MCF 10A (cell line): ENCODE data around the gene ZSCAN21. TPM values are rescaled to one million over a fixed set of nuclear protein-coding genes. Genes with fewer than 3 reads are reported as not detected.
A peak's percentile ranks its signal among the peaks of the same experiment; 100 is the strongest.

Experiments
- BruUV-seq: library from RNA; stranded (reverse); fragments of 400-500 nt; replicated peaks from 2 replicates; lab custom pipeline; 2021; lab: Mats Ljungman, UMichigan
- CTCF ChIA-PET: fragments of 300-600 bp; sonication (Branson Sonifier 250); formaldehyde crosslinking; extraction: SDS; loops from one replicate; lab custom pipeline; 2021; ENCODE audit warnings: antibody characterized with exemption, inconsistent platforms; lab: Yijun Ruan, JAX
- POLR2A ChIA-PET: fragments of 300-600, 350-650 bp; sonication (Branson Sonifier 250); formaldehyde crosslinking; extraction: SDS; loops from one replicate; lab custom pipeline; 2020; ENCODE audit warnings: antibody characterized with exemption, inconsistent platforms; lab: Yijun Ruan, JAX
- DNase-seq: peaks from one replicate; pipeline ENCODE4 v3.0.0-alpha.2; 2018; ENCODE audit not compliant: unreplicated experiment
- H3K27ac Mint-ChIP-seq: one replicate; pipeline ENCODE4 v1.8.0; 2022; ENCODE audit warnings: mild to moderate bottlenecking, low read depth, mixed read lengths; ENCODE audit not compliant: unreplicated experiment
- H3K27me3 Mint-ChIP-seq: one replicate; pipeline ENCODE4 v1.8.0; 2022; ENCODE audit warnings: mixed read lengths; ENCODE audit not compliant: insufficient read depth, unreplicated experiment
- H3K36me3 Mint-ChIP-seq: one replicate; pipeline ENCODE4 v1.8.0; 2022; ENCODE audit warnings: mild to moderate bottlenecking, moderate library complexity, mixed read lengths; ENCODE audit not compliant: insufficient read depth, unreplicated experiment
- H3K4me1 Mint-ChIP-seq: one replicate; pipeline ENCODE4 v1.8.0; 2022; ENCODE audit warnings: mixed read lengths; ENCODE audit not compliant: insufficient read depth, unreplicated experiment
- H3K4me3 Mint-ChIP-seq: one replicate; pipeline ENCODE4 v1.8.0; 2022; ENCODE audit warnings: mild to moderate bottlenecking, moderate library complexity, mixed read lengths; ENCODE audit not compliant: unreplicated experiment
- H3K9me3 Mint-ChIP-seq: one replicate; pipeline ENCODE4 v1.8.0; 2022; ENCODE audit warnings: mixed read lengths; ENCODE audit not compliant: unreplicated experiment
- intact Hi-C: fragments of 100-400 bp; cut with micrococcal nuclease; formaldehyde crosslinking; loops from 2 replicates; pipeline ENCODE4 v1.14.1; 2022
- total RNA-seq: library from RNA; stranded (reverse); gene quantifications from 2 replicates; pipeline ENCODE4 v1.2.3, GENCODE V29; 2022
- TF ChIP-seq, protein P1 (sequence below): fragments of 200-600 bp; IDR thresholded peaks from one replicate; pipeline ENCODE4 v1.8.0; 2022; ENCODE audit warnings: antibody characterized with exemption, mild to moderate bottlenecking; ENCODE audit not compliant: unreplicated experiment

Gene ZSCAN21
- total RNA-seq, 1 experiment from 2014 or later: 14.7 TPM

GRCh38 chr7:100095704-100096103 lies 46.1 kb downstream of the ZSCAN21 start:
- Mint-ChIP-seq H3K9me3 (no peaks in the 10 kb centered on the region), H3K27ac (peak overlapping the region; percentile 54), H3K36me3 (peaks cover 96% of the 10 kb centered on the region), H3K27me3 (no peaks in the 10 kb centered on the region), H3K4me1 (peaks cover 28% of the 10 kb centered on the region), H3K4me3 (no peak overlapping the region)
- no TSS peak for BruUV-seq
- TF ChIP-seq, protein P1, sequence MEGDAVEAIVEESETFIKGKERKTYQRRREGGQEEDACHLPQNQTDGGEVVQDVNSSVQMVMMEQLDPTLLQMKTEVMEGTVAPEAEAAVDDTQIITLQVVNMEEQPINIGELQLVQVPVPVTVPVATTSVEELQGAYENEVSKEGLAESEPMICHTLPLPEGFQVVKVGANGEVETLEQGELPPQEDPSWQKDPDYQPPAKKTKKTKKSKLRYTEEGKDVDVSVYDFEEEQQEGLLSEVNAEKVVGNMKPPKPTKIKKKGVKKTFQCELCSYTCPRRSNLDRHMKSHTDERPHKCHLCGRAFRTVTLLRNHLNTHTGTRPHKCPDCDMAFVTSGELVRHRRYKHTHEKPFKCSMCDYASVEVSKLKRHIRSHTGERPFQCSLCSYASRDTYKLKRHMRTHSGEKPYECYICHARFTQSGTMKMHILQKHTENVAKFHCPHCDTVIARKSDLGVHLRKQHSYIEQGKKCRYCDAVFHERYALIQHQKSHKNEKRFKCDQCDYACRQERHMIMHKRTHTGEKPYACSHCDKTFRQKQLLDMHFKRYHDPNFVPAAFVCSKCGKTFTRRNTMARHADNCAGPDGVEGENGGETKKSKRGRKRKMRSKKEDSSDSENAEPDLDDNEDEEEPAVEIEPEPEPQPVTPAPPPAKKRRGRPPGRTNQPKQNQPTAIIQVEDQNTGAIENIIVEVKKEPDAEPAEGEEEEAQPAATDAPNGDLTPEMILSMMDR: no peak
- no peak for DNase-seq
- ChIA-PET POLR2A (interaction anchor here (0.5 to 1.1 kb wide), 3 partner anchors 58 to 177 kb away, joined by 3 to 4 read pairs (median 3); no protein-coding TSS in a partner anchor), CTCF (interaction anchor here (0.9 to 1.1 kb wide), 2 partner anchors 13 to 104 kb away, joined by 3 to 4 read pairs; no protein-coding TSS in a partner anchor)
- intact Hi-C loops: no loop called here

DNA sequence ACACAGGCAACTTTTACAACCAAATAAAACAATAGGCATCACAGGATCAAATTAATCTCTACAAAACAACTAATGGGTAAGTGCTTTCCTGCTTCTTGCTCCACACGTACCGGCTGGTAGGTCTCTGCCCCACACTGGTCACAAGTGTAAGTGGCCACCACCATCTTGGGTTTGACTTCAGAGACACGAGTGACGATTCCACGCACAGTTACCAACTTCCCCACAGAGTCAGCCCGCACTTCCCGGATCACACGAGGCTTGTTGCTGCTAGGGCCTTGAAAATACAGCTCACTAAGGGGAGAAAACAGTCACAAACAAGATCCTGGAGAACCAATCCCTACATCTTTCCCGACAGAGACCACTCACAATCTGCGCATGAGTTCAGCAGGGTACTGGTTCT lies 49.3 kb downstream of the ZSCAN21 start:
- no TSS peak for BruUV-seq
- Mint-ChIP-seq H3K4me3 (peak overlapping the region; percentile 98), H3K27me3 (no peaks in the 10 kb centered on the region), H3K27ac (no peak overlapping the region), H3K9me3 (no peaks in the 10 kb centered on the region), H3K36me3 (peaks cover 80% of the 10 kb centered on the region), H3K4me1 (peaks cover 32% of the 10 kb centered on the region)
- intact Hi-C loops: no loop called here
- ChIA-PET POLR2A (interaction anchor here (1.0 to 4.3 kb wide), 3 partner anchors 9 to 84 kb away, joined by 3 to 92 read pairs (median 12); partner anchors contain the start of genes COPS6, ZKSCAN1 and ZSCAN21), CTCF (no interaction called here)
- no peak for DNase-seq
- TF ChIP-seq, protein P1: no peak

GRCh38 chr7:100099452-100099851 lies 49.9 kb downstream of the ZSCAN21 start:
- DNase-seq: no peak
- ChIA-PET POLR2A (interaction anchor here (0.6 to 4.3 kb wide), 8 partner anchors 10 to 594 kb away, joined by 3 to 92 read pairs (median 10); partner anchors contain the start of genes COPS6, LAMTOR4, MBLAC1 and ZKSCAN1), CTCF (no interaction called here)
- H3K27ac Mint-ChIP-seq: peak overlapping the region; percentile 99
- H3K9me3 Mint-ChIP-seq: no peaks in the 10 kb centered on the region
- peak overlapping the region; percentile 98 for H3K4me3 Mint-ChIP-seq
- BruUV-seq: no TSS peak
- TF ChIP-seq, protein P1: no peak
- no peaks in the 10 kb centered on the region for H3K27me3 Mint-ChIP-seq
- peaks cover 32% of the 10 kb centered on the region for H3K4me1 Mint-ChIP-seq
- intact Hi-C loops: no loop called here
- H3K36me3 Mint-ChIP-seq: peaks cover 83% of the 10 kb centered on the region

DNA sequence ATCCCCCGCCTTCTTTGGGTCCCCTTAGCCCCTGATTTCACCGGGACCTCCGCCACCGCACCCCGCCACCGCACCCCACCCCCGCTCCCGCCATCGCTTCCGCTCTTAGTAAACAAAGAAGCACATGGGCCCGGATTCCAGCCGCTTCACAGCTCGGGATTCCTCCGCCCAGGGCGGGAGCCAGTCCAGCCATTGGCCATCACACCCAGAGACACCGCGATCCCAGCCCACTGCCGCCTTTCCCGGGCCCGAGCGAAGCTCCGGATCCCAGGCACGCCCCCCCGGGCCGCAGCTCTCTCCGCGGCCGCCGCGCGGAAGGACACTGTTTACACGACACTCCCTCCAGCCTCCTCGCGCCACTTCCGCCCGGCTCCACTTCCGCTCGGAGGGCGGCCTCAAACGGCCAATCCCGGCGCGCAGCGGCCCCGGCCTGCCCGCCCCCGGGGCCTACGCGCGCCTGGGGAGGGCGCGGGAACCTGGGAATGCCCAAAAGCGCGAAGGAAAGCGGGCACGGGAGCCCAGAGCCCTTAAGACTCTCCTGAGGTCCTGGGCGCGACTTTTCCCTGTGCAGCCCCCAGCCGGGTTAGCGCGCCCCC lies 50.9 kb downstream of the ZSCAN21 start:
- peak; percentile 94 for DNase-seq
- H3K9me3 Mint-ChIP-seq: no peaks in the 10 kb centered on the region
- TF ChIP-seq, protein P1: no peak
- POLR2A ChIA-PET: interaction anchor here (0.7 to 5.8 kb wide), 20 partner anchors 11 to 595 kb away, joined by 3 to 92 read pairs (median 8); partner anchors contain the start of genes CNPY4, COPS6, LAMTOR4 and MBLAC1
- intact Hi-C loops: loop anchor here (1.0 to 2.0 kb wide), 3 partner anchors 11 to 20 kb away; partner anchors contain the start of genes CNPY4, TAF6 and ZNF3
- H3K27me3 Mint-ChIP-seq: no peaks in the 10 kb centered on the region
- peaks cover 32% of the 10 kb centered on the region for H3K4me1 Mint-ChIP-seq
- H3K27ac Mint-ChIP-seq: peak overlapping the region; percentile 99
- CTCF ChIA-PET: interaction anchor here (0.5 to 3.0 kb wide), 3 partner anchors 18 to 178 kb away, joined by 3 to 16 read pairs (median 3); no protein-coding TSS in a partner anchor
- peak overlapping the region; percentile 98 for H3K4me3 Mint-ChIP-seq
- no TSS peak for BruUV-seq
- peaks cover 78% of the 10 kb centered on the region for H3K36me3 Mint-ChIP-seq
